HCT116 (cell line): ENCODE results near the gene C1QL4. TPM values are rescaled to one million over a fixed set of nuclear protein-coding genes. Genes with fewer than 3 reads are reported as not detected.

Source experiments
- ATAC-seq: fragments of 200-7000 bp; cut with Tn5 transposase; 2 replicates; pipeline ENCODE4 v1.9.1; 2020; ENCODE audit warnings: mild to moderate bottlenecking, moderate library complexity
- BruUV-seq: library from RNA; stranded (reverse); fragments of 400-500 nt; replicated peaks from 2 replicates; lab custom pipeline; 2021; lab: Mats Ljungman, UMichigan
- CTCF ChIA-PET: fragments of 300-600 bp; sonication (Branson Sonifier 250); formaldehyde crosslinking; loops from one replicate; lab custom pipeline; 2021; ENCODE audit warnings: antibody characterized with exemption; lab: Charles Lee
- POLR2A ChIA-PET: fragments of 300-600, 350-600 bp; sonication (Branson Sonifier 250); formaldehyde crosslinking; loops from one replicate; lab custom pipeline; 2021; ENCODE audit warnings: antibody characterized with exemption; lab: Charles Lee
- RAD21 ChIA-PET, 2 experiments: fragments of 300-600 bp; sonication (Branson Sonifier 250); formaldehyde crosslinking; loops; one replicate each; lab custom pipeline; 2023; ENCODE audit warnings: low total read pairs in 2 of 2; ENCODE audit not compliant: uncharacterized antibody in 2 of 2, unreplicated experiment in 2 of 2, low non-redundant PET in 1 of 2; lab: Charles Lee
- DNase-seq: peaks from one replicate; pipeline ENCODE4 v3.0.0-alpha.2; 2010; ENCODE audit warnings: low read depth, low spot score
- H2AFZ ChIP-seq: fragments of 200-600 bp; shearing (Covaris generic), sonication (generic); 2 replicates; pipeline ENCODE4 v1.6.1; 2017; ENCODE audit warnings: low read depth, mixed run types, mixed read lengths, antibody characterized with exemption, low read length; ENCODE audit not compliant: poor library complexity, severe bottlenecking
- H3K27ac ChIP-seq: 2 replicates; pipeline ENCODE4 v1.5.1; 2012; ENCODE audit warnings: low read depth, low read length
- H3K27me3 ChIP-seq: fragments of 200-600 bp; sonication (generic); 2 replicates; pipeline ENCODE4 v1.6.1; 2016; ENCODE audit warnings: mixed run types, low read length, mixed read lengths; ENCODE audit not compliant: insufficient read depth
- H3K36me3 ChIP-seq, 2 experiments: fragments of 200-500 bp in 1 of 2; fragments of 200-600 bp in 1 of 2; sonication (Bioruptor generic) in 1 of 2; sonication (generic) in 1 of 2; 2 replicates each; pipeline versions ENCODE4 v1.5.1 to v1.6.1; 2014 to 2016; ENCODE audit warnings: low read length in 2 of 2, inconsistent platforms in 1 of 2, mixed read lengths in 1 of 2, mixed run types in 1 of 2; ENCODE audit not compliant: insufficient read depth in 2 of 2, control insufficient read depth in 1 of 2
- H3K4me1 ChIP-seq, 2 experiments: fragments of 200-600 bp in 1 of 2; sonication (generic) in 1 of 2; 2 replicates each; pipeline versions ENCODE4 v1.5.1 to v1.6.1; 2012 to 2017; ENCODE audit warnings: low read length in 2 of 2, inconsistent platforms in 1 of 2, mild to moderate bottlenecking in 1 of 2, mixed read lengths in 1 of 2, mixed run types in 1 of 2, moderate library complexity in 1 of 2; ENCODE audit not compliant: insufficient read depth in 2 of 2, control insufficient read depth in 1 of 2
- H3K4me2 ChIP-seq: fragments of 200-600 bp; sonication (generic); 2 replicates; pipeline ENCODE4 v1.6.1; 2017; ENCODE audit warnings: mixed run types, low read length, mixed read lengths
- H3K4me3 ChIP-seq, 2 experiments: fragments of 200-600 bp in 1 of 2; sonication (generic) in 1 of 2; replicated peaks in 1 of 2; 2 replicates each; pipeline ENCODE4 v1.5.1; 2011 to 2016; ENCODE audit warnings: low read length in 2 of 2, control low read depth in 1 of 2, low read depth in 1 of 2, mild to moderate bottlenecking in 1 of 2, mixed read lengths in 1 of 2, mixed run types in 1 of 2
- H3K79me2 ChIP-seq: fragments of 200-600 bp; sonication (generic); 2 replicates; pipeline ENCODE4 v1.6.1; 2017; ENCODE audit warnings: mild to moderate bottlenecking, mixed run types, low read length, moderate library complexity, mixed read lengths; ENCODE audit not compliant: insufficient read depth
- H3K9ac ChIP-seq: fragments of 200-600 bp; sonication (generic); 2 replicates; pipeline ENCODE4 v1.6.1; 2016; ENCODE audit warnings: low read length, mixed read lengths
- H3K9me2 ChIP-seq: fragments of 200-600 bp; sonication (generic), shearing (Covaris generic); 2 replicates; pipeline ENCODE4 v1.6.1; 2017; ENCODE audit warnings: mixed run types, mild to moderate bottlenecking, moderate library complexity; ENCODE audit not compliant: insufficient read depth
- H3K9me3 ChIP-seq, 2 experiments: fragments of 200-500 bp in 1 of 2; fragments of 200-600 bp in 1 of 2; sonication (Bioruptor generic) in 1 of 2; sonication (generic) in 1 of 2; 2 replicates each; pipeline ENCODE4 v1.6.1; 2014 to 2017; ENCODE audit warnings: low read length in 2 of 2, mixed read lengths in 2 of 2, inconsistent platforms in 1 of 2, low read depth in 1 of 2, mild to moderate bottlenecking in 1 of 2, mixed run types in 1 of 2, moderate library complexity in 1 of 2; ENCODE audit not compliant: control insufficient read depth in 1 of 2, insufficient read depth in 1 of 2
- H4K20me1 ChIP-seq: fragments of 200-600 bp; sonication (generic), shearing (Covaris generic); 2 replicates; pipeline ENCODE4 v1.6.1; 2017; ENCODE audit warnings: mixed run types, mild to moderate bottlenecking, moderate library complexity; ENCODE audit not compliant: insufficient read depth
- CEBPB ChIP-seq: IDR thresholded peaks from 2 replicates; pipeline ENCODE4 v1.6.1; 2012; ENCODE audit warnings: low read depth
- ELF1 ChIP-seq: IDR thresholded peaks from 2 replicates; pipeline ENCODE4 v1.6.1; 2012; ENCODE audit warnings: low read depth, borderline replicate concordance
- EZH2 ChIP-seq: fragments of 200-600 bp; sonication (generic); IDR thresholded peaks from 2 replicates; pipeline ENCODE4 v1.6.1; 2017; ENCODE audit warnings: antibody characterized with exemption, mixed run types
- EZH2phosphoT487 ChIP-seq: fragments of 200-600 bp; IDR thresholded peaks from 2 replicates; pipeline ENCODE4 v1.6.1; 2018; ENCODE audit warnings: antibody characterized with exemption, borderline replicate concordance
- FOSL1 ChIP-seq: IDR thresholded peaks from 2 replicates; pipeline ENCODE4 v1.6.1; 2012; ENCODE audit warnings: low read depth
- JUND ChIP-seq: IDR thresholded peaks from 2 replicates; pipeline ENCODE4 v1.6.1; 2012
- SIN3A ChIP-seq: IDR thresholded peaks from 2 replicates; pipeline ENCODE4 v1.6.1; 2012; ENCODE audit warnings: low read depth
- SRF ChIP-seq: IDR thresholded peaks from 2 replicates; pipeline ENCODE4 v1.6.1; 2012; ENCODE audit warnings: low read depth
- TCF7L2 ChIP-seq: IDR thresholded peaks from 2 replicates; pipeline ENCODE4 v1.7.0; 2011; ENCODE audit warnings: borderline replicate concordance, inconsistent platforms; ENCODE audit not compliant: insufficient read depth, insufficient read length; ENCODE audit errors: extremely low read depth
- YY1 ChIP-seq: IDR thresholded peaks from 2 replicates; pipeline ENCODE4 v1.6.1; 2011; ENCODE audit warnings: low read length, low read depth, moderate library complexity, mild to moderate bottlenecking; ENCODE audit not compliant: insufficient replicate concordance; ENCODE audit errors: extremely low read depth
- intact Hi-C: fragments of 100-400 bp; cut with micrococcal nuclease; formaldehyde crosslinking; loops from 2 replicates; pipeline ENCODE4 v1.10.0; 2022
- total RNA-seq: library from RNA; stranded (reverse); gene quantifications from one replicate; pipeline ENCODE4 v1.2.1, GENCODE V29; 2021; ENCODE audit not compliant: unreplicated experiment
- TF ChIP-seq, protein P1 (sequence below), 3 experiments: fragments of 200-600 bp in 1 of 3; sonication (generic) in 1 of 3; IDR thresholded peaks in 2 of 3; conservative IDR thresholded peaks in 1 of 3; 2 replicates each; pipeline ENCODE4 v1.5.1; 2012 to 2017; ENCODE audit warnings: low read depth in 2 of 3, low read length in 2 of 3, antibody characterized with exemption in 1 of 3, borderline replicate concordance in 1 of 3, control low read depth in 1 of 3, mild to moderate bottlenecking in 1 of 3, mixed read lengths in 1 of 3, mixed run types in 1 of 3, moderate library complexity in 1 of 3; ENCODE audit not compliant: insufficient read depth in 1 of 3
- TF ChIP-seq, protein P2 (sequence below): IDR thresholded peaks from 2 replicates; pipeline ENCODE4 v1.6.1; 2012
- TF ChIP-seq, protein P3 (sequence below): IDR thresholded peaks from 2 replicates; pipeline ENCODE4 v1.6.1; 2012

Gene C1QL4
- total RNA-seq, 1 experiment from 2014 or later, result 8.1 TPM

DNA sequence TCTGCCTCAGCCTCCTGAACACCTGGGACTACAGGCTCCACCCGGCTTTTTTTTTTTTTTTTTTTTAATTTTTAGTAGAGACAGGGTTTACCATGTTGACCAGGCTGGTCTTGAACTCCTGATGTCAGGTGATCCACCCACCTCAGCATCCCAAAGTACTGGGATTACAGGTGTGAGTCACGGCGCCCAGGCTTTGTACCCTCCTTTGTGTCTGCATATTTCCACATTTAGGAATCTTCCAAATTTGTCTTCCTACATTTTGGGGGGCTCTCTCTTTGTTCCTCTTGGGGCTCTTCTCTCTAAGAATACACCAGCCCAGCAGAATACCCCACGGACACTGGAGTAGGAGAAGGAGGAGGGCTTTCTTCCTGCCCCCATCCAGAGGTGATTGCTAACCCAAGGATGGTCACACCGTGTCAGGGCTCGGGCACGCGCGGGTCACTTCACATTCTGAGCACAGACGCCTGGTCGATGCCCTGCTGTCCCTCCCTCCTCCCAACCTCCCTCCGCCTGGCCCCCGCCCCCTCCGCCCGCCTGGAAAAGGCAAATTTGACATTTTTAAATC is 7.6 kb upstream of the C1QL4 start:
- RAD21 ChIA-PET, result no interaction called here
- Histone ChIP-seq H3K9ac (no peak overlapping the region), H3K4me3 (no peak overlapping the region), H3K79me2 (peaks cover 4% of the 10 kb centered on the region; the same call in 1 of the 2 replicates), H3K4me2 (no peak overlapping the region), H4K20me1 (no peaks in the 10 kb centered on the region), H3K4me1 (peaks cover 40 to 61% of the 10 kb centered on the region in 2 experiments), H2AFZ (no peak overlapping the region), H3K27me3 (no peaks in the 10 kb centered on the region), H3K9me3 (no peaks in the 10 kb centered on the region), H3K9me2 (no peaks in the 10 kb centered on the region), H3K36me3 (no peaks in the 10 kb centered on the region), H3K27ac (no peak overlapping the region)
- TF ChIP-seq SIN3A (no peak), YY1 (no peak), FOSL1 (no peak), EZH2phosphoT487 (no peak), EZH2 (no peak), ELF1 (no peak), SRF (no peak), JUND (no peak), CEBPB (no peak), TCF7L2 (no peak)
- TF ChIP-seq, protein P1, sequence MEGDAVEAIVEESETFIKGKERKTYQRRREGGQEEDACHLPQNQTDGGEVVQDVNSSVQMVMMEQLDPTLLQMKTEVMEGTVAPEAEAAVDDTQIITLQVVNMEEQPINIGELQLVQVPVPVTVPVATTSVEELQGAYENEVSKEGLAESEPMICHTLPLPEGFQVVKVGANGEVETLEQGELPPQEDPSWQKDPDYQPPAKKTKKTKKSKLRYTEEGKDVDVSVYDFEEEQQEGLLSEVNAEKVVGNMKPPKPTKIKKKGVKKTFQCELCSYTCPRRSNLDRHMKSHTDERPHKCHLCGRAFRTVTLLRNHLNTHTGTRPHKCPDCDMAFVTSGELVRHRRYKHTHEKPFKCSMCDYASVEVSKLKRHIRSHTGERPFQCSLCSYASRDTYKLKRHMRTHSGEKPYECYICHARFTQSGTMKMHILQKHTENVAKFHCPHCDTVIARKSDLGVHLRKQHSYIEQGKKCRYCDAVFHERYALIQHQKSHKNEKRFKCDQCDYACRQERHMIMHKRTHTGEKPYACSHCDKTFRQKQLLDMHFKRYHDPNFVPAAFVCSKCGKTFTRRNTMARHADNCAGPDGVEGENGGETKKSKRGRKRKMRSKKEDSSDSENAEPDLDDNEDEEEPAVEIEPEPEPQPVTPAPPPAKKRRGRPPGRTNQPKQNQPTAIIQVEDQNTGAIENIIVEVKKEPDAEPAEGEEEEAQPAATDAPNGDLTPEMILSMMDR (IDR thresholded peaks at IDR 0.05 in 2 of 3, conservative IDR thresholded peaks at IDR 0.05 in 1 of 3; ENCODE audit: borderline replicate concordance in 1 of 3, insufficient read depth in 1 of 3, low read depth in 2 of 3, low read length in 2 of 3), result no peak
- TF ChIP-seq, protein P2, sequence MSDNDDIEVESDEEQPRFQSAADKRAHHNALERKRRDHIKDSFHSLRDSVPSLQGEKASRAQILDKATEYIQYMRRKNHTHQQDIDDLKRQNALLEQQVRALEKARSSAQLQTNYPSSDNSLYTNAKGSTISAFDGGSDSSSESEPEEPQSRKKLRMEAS, result no peak
- TF ChIP-seq, protein P3, sequence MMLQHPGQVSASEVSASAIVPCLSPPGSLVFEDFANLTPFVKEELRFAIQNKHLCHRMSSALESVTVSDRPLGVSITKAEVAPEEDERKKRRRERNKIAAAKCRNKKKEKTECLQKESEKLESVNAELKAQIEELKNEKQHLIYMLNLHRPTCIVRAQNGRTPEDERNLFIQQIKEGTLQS, result no peak
- no peak for ATAC-seq
- CTCF ChIA-PET, result no interaction called here
- BruUV-seq, result no TSS peak
- POLR2A ChIA-PET, result no interaction called here
- intact Hi-C loops, result no loop called here
- DNase-seq, result no peak
